Measurements from ENCODE around the gene OMA1.
"Not testable (repeated sequence)": the region's sequence is repeated elsewhere in the genome, so short reads cannot be mapped to it uniquely, and the experiment has no call there.

The OMA1 gene

DNA sequence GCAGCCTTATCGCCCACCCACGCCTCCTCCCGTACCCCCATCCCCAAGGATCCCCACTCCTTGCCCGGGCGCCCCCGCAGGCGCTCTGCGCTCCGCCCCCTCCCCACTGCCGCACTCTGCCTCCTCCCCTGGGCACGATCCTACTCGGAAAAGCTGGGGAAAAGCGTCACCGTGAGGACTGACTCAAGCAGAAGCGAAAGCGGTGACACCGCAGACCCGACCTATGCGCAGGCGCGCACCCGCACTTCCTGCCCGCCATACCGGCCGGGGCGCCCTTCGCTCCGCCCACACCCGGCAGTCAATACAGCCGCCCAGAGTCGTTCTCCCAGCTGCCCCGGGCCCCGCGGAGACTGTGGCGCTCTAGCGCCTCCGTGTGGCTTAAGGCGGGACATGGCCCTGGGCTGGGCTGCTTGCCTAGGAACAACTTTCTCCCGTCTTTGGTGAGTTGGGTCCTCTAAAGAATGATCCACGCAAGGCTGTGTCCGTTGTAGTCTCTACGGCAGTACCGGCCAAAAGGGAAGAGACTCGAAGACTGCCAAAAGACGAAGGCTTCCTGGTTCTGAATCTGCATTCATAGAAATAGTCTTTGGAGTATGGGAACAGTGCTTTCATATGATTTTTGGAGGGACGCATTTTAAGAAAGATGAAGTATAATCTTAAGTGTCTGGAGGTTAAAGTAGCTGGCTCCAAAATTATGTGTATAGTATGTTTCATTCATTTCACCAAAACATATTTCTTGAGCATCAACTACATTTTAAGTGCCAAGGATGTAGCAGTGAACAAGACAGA lies at the start of gene OMA1:
OMA1 (minus strand) TSS at position 207 of the 789 bp plus-strand sequence. CDS start 7,432 bp downstream, outside the sequence.
- DNase-seq (ENCODE audit: low read depth), result peak; percentile 98

DNA sequence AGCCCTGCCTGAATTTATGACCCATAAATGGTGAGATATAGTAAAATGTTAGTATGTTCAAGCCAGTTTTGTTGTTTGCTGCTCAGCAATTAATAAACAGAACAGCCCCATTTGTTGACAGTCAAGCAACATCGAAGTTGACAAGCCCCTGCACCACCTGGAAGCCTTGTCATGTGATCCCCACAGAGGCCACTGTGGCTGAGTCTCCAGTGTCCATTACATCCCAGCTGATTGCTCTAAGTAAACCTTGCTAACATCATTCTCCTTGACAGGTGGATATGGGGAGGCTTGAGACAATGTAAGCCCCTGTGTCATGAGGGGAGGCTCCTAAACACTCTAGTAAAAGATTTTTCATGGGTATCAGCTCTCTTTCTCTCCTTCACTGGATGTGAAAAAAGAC lies 48.0 kb upstream of the OMA1 start:
- DNase-seq (ENCODE audit: low read depth), result no peak

DNA sequence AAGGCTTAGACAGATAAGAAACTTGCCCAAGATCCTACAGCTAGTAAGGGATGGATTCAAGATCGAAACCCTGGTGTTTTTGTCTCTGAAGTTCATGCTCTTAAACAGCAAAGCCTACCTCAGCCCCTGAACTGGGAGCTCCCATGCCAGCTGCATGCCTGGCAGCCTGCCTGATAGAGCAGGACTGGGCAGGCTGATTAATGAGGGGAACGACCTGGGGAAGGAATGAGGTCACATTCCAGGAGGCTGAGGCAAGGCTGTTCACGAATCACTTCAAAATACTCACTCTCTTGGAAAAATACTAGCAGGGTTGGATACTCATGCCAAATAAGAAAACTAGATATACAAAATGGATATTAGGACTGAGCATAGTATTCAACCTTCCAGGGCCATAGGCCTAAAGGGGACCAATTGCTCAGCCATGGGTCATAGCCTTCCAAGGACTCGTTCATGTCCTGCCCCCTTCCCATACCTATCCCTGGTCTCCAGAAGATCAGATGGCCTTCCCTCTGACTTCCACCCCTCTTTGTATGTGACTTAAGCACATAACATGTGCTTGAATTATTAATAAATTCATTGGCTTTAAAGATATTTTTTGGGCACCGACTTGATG lies 46.1 kb upstream of the OMA1 start:
- DNase-seq (ENCODE audit: low read depth), result no peak

DNA sequence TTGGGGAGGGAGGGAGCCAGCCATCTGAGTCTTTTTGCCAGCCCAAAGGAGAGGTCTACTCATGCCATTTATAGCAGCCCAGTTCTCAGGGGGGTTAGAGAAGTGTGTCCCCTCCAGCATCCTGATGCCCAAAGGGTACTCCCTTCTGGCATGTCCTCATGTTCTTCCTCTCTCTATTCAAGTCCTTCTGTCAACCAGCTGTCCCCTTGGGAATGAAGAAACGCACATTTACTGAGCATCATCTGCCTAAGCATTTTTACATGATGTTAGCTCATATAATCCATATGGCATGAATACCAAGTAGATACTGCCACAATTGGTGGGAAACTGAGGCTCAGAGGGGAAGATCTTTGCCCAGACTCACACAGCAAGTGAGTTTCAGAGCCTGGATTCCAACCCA lies 45.3 kb upstream of the OMA1 start:
- no peak for DNase-seq (ENCODE audit: low read depth)

DNA sequence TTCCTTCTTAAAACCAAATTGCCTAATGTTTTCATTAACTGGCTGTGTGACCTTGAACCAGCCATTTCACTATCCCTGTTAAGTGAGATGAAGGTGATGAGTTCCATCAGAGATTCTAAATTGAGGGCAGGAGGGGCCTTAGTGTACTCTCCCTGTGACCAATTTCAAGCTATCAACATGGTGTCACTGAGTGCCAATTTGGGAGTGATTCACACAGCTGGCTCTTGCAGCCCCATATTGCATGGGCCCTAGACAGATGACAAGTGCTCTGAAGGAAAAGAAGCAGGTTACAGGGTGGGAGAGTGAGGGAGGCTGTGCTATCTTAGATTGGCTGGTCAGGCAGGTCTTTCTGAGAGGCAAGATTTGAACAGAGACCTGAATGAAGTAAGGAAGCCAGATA lies 43.5 kb upstream of the OMA1 start:
- no peak for DNase-seq (ENCODE audit: low read depth)

DNA sequence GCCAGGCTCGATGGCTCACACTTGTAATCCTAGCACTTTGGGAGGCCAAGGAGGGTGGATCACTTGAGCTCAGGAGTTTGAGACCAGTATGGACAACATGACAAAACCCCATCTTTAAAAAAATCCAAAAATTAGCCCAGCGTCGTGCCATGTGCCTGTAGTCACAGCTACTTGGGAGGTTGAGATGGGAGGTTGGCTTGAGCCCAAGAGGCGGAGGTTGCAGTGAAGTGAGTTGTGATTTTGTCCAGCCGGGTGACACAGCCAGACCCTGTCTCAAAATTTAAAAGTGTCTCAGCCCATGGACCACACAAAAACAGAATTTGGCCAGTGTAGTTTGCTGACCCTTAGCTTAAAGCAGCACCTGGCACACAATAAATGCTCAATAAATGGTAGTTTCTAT lies 41.9 kb upstream of the OMA1 start:
- no peak for DNase-seq (ENCODE audit: low read depth)

DNA sequence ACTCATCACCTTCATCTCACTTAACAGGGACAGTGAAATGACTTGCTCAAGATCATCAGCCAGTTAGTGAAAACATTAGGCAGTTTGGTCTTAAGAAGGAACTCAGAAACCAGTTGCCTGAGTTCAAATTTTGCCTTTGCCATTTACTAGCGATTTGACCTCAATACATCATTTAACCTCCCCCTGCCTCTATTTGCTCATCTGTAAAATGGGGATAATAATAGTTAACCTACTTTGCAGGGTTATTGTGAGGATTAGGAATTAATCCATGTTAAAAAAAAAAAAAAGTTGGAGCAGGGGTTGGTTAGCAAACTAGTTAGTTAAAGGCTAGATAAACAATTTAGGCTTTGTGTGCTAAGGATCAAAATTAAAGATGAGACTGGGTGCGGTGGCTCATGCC lies 41.1 kb upstream of the OMA1 start:
- no peak for DNase-seq (ENCODE audit: low read depth)

DNA sequence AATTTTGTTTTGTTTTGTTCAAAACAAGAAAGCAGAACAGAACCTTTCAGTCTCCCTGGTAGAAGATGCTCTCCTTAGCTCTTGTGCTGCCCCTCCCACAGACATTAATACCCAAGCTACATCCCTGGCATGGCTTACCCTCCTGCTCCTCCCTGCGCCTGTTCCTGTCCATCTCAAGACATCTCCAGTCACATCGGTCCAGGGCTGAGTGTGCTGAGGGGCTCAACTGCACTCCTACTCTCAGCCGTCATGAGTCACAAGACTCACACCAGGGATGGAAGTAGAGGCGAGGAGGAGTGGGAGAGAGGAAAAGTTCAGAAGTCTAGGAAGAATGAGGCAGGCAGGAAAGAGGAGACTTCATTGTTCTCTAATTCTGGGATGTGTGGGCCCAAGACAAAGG lies 39.7 kb upstream of the OMA1 start:
- DNase-seq (ENCODE audit: low read depth), result no peak

DNA sequence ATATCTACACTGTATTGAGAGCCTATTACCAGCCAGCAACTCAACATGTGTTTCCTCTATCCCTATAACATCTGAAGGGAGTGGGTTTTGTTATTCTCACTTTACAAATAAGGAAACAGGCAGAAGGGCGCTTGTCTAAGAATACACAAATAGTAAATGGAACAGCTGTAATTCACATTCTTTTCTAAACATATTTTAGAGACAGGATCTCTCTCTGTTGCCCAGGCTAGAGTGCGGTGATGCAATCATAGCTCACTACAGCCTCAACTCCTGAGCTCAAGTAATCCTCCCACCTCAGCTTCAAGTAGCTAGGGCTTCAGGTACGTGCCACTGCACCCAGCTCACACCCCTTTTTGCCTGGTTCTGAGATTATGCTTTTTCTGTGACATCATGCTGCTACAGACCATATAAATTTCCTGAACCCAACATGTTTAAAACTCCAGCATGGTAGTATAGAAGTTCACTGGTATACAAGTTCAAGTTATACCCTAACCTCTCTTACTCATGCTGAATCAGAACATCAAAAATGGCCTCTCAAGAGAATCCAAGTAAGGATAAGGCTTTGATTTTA lies 39.1 kb upstream of the OMA1 start:
- DNase-seq (ENCODE audit: low read depth), result no peak

DNA sequence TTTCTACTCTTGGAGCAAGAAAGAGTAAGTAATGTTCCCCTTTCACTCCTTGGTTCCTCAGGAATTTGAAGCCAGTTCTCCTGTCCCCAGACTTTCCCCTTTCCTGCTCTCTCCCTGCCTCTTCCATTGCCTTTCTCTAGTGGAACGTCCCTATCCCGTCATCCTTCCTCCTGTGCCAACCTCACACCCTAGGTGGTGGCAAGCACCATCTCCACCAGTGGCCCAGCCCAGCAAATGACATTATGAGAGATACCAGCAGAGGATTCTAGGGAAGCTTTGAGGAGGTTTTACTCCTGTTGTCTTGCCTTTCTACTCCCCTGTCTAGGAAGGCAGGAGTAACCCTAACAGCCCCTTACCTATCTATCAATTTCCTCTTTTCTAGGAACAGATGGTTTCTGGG lies 38.6 kb upstream of the OMA1 start:
- DNase-seq (ENCODE audit: low read depth), result no peak

DNA sequence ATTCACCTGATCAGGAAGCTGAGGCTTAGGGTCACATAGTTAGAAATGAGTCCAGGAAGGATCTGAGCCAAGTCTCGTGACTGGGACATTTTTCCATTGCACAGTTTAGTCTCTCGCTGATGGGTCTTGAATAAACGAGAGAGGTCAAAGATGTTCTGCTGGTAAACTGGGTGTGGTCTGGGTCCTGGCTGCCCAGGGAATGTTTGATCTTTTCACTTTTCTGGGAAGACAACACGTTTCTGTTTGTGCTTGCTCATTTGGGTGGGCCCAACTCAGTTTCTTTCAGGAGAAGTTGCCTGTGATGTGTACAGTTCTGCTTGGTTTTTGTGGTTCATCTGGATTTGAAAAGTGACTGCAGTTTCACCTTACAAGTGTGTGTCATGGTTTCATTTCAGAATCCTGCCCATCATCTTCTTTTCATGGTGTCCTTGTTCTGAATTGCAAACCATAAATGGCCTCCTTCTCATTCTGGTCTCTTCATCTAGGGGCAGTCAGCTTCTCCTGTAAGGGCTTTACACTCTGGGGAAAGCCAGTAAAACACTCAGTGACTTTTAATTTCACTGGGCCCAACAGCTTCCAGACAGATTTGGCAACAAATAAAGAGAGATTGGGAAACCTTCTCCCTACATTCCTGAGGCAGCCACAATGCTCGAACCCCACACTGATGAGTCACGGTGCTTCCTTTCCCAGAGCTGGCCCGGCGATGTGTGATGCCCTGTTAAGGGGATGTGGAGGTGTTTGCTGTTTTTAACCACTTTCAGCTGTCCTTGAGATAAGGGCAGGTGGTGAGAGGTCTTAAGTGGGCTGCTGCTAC lies 37.8 kb upstream of the OMA1 start:
- DNase-seq (ENCODE audit: low read depth), result no peak

DNA sequence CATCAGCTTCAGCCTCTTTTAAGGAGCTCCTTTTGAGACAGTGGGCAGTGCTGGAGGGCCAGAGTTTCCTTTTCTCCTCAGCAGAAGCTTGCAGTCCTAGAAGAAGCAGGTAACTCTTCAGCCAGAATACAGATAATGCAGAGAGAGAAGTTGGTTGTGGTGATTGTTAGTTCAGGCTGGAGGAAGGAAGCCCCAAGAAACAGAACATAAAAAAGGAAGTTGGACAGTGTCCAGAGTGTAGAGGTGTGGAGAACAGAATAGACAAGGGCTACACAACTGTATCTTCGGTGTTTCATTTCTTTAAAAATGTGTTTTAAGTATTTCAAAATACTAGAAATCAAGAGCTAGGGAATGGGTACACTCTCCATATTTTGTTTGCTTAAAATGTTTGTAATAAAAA lies 37.0 kb upstream of the OMA1 start:
- DNase-seq (ENCODE audit: low read depth), result no peak

DNA sequence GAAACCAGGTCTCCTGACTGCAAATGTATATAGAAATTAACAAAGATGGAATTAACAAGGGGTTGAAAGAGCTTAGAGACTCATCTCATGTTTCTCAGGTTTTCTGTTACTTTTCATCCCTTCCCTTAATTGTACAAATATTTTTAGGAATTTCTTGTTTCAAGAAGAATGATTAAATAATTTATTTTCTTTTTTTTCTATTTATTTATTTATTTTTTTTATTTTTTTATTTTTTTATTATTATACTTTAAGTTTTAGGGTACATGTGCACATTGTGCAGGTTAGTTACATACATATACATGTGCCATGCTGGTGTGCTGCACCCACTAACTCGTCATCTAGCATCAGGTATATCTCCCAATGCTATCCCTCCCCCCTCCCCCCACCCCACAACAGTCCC lies 35.6 kb upstream of the OMA1 start:
- DNase-seq (ENCODE audit: low read depth), result not testable (repeated sequence)

DNA sequence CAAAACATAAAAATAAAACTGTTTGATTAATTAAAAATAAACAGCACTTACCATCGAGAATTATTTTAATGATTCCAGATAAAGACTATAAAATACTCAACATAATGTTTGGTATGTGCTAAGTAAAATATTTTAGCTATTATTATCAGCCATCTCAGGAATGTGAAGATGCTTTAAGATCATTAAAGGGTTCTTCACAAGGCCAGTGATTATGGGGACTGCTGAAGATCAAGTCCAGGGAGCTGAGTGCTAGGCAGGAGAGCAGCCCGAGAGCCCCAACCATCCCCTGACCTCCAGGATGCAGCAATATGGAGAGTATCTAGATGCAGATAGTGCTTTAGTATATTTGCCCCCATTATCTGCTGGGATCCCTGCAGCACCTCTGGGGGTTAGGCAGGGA lies 35.1 kb upstream of the OMA1 start:
- no peak for DNase-seq (ENCODE audit: low read depth)

DNA sequence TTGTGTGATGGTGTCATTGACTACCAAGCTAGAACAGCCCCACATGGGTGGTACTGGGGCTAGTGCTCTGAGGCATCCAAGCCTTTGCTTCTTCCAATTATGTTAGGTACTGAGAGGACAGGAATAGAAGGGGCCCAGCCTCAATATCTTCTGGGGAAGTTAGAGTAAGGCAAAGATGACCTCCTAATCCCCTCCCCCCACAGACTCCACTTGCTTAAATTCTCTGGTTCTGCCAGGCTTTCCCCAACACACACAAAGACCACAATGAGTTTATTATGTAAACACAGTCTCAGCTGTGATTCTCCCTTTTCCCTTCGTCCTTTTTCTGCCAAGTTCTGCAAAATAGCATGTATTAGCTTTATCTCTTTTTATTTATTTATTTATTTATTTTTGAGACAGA lies 33.7 kb upstream of the OMA1 start:
- no peak for DNase-seq (ENCODE audit: low read depth)

DNA sequence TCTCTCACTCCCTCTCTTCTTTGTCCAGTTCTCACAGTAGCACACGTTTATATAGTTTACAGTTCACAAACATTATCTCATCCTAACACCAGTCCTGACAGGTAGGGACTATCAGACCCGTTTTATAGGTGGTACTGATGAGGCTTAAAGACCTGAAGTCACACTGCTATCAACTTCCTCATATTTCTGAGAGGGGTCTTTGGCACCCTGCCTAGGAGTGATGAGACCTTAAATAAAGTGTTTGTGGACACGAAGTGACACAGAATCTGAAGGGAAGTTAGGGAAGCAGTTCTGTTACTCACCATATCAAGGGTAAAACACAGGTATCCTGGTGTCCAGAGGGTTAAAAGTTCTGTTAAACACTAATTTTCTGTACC lies 31.1 kb upstream of the OMA1 start:
- DNase-seq (ENCODE audit: low read depth), result no peak

DNA sequence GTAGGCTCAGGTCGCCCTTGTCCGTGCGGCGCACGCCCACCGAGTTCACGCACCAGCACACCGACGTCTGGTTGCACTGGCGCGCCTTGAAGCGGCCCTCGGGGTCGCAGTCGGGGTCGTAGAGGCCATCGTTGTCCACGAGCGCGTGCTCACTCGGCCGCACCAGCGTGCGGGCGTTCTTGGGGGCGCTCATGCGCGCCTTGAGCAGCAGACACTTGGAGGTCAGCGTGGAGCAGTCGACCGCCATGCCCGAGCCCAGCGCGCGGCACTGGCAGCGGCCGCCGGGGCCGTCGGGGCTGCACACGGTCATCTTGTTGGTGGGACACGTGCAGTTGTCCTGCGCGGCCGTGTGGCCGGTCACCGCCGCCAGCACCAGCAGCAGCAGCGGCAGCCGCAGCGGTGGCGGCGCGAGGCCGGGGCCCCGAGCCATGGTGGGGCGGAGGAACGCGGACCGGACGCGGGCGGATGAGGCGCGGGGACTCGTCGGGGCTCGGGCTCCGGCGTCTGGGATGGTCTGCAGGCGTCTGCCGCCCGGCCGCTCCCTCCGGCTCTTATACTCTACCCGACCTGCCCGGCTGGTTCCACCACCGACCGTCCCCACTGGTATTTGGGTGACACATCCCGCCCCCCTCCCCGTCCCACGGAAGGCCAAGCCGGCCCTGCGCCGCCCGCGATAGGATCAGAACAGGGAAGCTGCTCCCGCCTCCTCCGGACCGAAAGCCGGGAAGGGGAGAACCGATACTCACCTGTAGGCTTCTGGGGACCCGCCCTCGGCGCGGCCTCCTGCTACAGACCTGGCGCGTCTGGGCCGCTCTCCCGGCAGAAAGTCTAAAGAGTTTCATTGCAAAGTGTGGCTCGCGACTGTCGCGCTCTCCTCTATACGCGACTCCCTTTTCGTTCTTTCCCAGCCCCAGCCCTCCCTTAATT lies 30.5 kb upstream of the OMA1 start, which contains the start of gene TACSTD2:
TACSTD2 (minus strand) TSS at position 526 of the 927 bp plus-strand sequence; CDS start at position 430, 96 bp downstream.
- no peak for DNase-seq (ENCODE audit: low read depth)

DNA sequence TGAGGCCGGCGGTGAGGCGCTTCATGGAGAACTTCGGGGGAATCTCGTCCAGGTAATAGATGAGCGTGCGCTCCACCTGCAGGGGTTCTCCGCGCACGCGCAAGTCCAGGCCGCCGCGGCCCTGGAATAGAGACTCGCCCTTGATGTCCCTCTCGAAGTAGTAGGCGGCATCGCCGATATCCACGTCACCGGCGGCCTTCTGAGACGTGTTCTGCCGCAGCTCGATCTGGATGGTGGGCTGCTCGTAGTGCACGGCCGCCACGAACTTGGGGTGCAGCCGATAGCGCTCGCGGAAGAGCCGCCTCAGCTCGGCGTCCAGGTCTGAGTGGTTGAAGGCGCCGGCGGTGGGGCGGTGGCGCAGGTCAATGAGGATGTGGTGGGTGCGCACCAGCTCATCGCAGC lies 29.8 kb upstream of the OMA1 start:
- no peak for DNase-seq (ENCODE audit: low read depth)

DNA sequence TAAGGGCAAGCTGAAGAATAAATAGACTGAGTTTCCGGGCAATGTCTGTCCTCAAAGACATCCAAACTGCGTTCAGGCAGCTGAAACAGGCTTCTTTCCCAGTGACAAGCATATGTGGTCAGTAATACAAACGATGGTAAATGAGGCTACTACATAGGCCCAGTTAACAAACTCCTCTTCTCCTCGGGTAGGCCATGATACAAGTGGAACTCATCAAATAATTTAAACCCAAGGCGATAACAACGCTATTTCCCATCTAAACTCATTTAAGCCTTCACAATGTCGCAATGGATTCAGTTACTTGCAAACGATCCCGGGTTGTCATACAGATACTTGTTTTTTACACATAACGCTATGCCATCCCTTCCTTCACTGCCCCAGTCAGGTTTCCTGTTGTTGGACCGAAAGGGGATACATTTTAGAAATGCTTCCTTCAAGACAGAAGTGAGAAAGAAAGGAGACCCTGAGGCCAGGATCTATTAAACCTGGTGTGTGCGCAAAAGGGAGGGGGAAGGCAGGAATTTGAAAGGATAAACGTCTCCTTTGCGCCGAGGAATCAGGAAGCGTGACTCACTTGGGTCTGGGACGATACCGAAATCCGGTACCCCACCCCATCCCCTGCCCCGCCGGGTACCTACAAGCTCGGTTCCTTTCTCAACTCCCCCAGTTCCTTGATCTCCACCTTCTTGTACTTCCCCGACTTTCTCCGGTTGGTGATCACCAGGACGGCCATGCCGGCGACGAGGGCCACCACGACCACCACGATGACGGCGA lies 29.2 kb upstream of the OMA1 start:
- no peak for DNase-seq (ENCODE audit: low read depth)

DNA sequence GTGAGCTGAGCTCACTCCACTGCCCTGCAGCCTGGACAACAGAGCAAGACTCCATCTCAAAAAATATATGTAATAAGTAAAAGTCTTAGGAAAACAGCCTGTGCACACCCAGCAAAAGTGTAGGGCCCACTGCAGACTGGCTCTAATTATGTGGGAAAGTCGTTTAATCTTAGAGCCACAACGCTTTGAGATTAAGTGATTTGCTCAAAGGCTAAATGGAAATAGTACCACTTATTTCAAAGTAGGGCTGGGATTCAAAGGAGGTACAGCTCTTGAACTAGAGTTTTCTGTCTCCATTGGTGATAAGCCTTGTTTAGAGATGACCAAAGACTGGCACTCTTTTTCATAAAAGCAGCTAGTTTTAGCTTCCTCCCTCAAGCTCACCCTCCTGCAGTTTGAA lies 28.3 kb upstream of the OMA1 start:
- no peak for DNase-seq (ENCODE audit: low read depth)
